ENCODE results near the gene MRTFA.
"Not testable (repeated sequence)": the region's sequence is repeated elsewhere in the genome, so short reads cannot be mapped to it uniquely, and the experiment has no call there.

The MRTFA gene

DNA sequence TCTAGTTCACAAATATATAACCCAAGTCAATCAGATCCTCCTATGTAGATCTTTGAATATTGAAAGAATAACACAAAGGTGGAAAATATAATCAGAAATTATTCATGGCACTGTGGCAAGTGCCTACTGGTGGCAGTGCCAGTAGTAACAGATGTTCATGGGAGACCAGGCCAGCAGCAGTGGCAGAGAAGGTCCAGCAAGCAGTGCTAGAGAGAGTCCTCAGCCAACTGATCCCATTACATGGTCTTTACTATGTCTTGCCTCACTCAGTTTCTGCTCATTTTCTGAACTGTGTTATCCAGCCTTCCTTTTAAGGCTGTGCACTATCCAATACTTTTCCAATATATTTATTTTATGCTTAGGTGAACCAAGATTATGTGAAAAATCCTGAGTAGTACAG is 124.9 kb downstream of the MRTFA start:
- no peak for TF ChIP-seq CTCF (IDR thresholded peaks at IDR 0.05; ENCODE audit: low read depth, low read length, missing control alignments)
- no peak overlapping the region for H3K4me3 ChIP-seq (replicated peaks; ENCODE audit: low read depth, low read length)
- DNase-seq (ENCODE audit: extremely low read depth, low read depth) = no peak

GRCh38 chr22:40510631-40511364 is 125.7 kb downstream of the MRTFA start:
- no peak for DNase-seq (ENCODE audit: extremely low read depth, low read depth)
- no peak overlapping the region for H3K4me3 ChIP-seq (replicated peaks; ENCODE audit: low read depth, low read length)
- TF ChIP-seq CTCF (IDR thresholded peaks at IDR 0.05; ENCODE audit: low read depth, low read length, missing control alignments) = no peak

GRCh38 chr22:40509401-40510134 is 127.0 kb downstream of the MRTFA start:
- H3K4me3 ChIP-seq (replicated peaks; ENCODE audit: low read depth, low read length) = no peak overlapping the region
- DNase-seq (ENCODE audit: extremely low read depth, low read depth) = no peak
- no peak for TF ChIP-seq CTCF (IDR thresholded peaks at IDR 0.05; ENCODE audit: low read depth, low read length, missing control alignments)

DNA sequence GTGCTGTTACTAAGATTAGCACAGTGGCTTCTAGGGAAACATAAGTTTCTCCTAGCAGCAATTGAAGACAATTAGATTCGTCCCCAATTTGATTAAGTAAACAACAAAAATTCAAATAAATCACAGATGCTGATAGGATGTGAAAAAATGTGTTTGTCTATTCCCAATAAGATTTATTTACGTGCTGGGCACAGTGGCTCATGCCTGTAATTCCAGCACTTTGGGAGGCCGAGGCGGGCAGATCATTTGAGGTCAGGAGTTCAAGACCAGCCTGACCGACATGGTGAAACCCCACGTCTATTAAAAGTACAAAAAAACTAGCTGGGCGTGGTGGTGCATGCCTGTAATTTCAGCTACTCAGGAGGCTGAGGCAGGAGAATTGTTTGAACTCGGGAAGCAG is 128.5 kb downstream of the MRTFA start:
- not testable (repeated sequence) for DNase-seq (ENCODE audit: extremely low read depth, low read depth); H3K4me3 ChIP-seq (replicated peaks; ENCODE audit: low read depth, low read length)

- H3K4me3 ChIP-seq (replicated peaks; ENCODE audit: low read depth, low read length) = no peak overlapping the region
- TF ChIP-seq CTCF (IDR thresholded peaks at IDR 0.05; ENCODE audit: low read depth, low read length, missing control alignments) = no peak
- no peak for DNase-seq (ENCODE audit: extremely low read depth, low read depth)
Observed at GRCh38 chr22:40507491-40507890, 129.0 kb downstream of the MRTFA start.

GRCh38 chr22:40506762-40507161 is 129.8 kb downstream of the MRTFA start:
- H3K4me3 ChIP-seq (replicated peaks; ENCODE audit: low read depth, low read length) = no peak overlapping the region
- DNase-seq (ENCODE audit: extremely low read depth, low read depth) = no peak
- no peak for TF ChIP-seq CTCF (IDR thresholded peaks at IDR 0.05; ENCODE audit: low read depth, low read length, missing control alignments)

Data from HFF-Myc (cell line).